CD14-positive monocyte (primary cell): ENCODE results near the gene GALT. TPM values are rescaled to one million over a fixed set of nuclear protein-coding genes. Genes with fewer than 3 reads are reported as not detected.
A peak's percentile ranks its signal among the peaks of the same experiment; 100 is the strongest.

ENCODE experiments used
- DNase-seq, 3 donors: peaks; one replicate each; pipeline ENCODE4 v3.0.0-alpha.2; 2011 to 2022
- H2AFZ ChIP-seq: 2 replicates; pipeline ENCODE4 v1.6.0; 2012; ENCODE audit warnings: mild to moderate bottlenecking, low read depth, low read length, inconsistent platforms; ENCODE audit not compliant: insufficient read depth, poor library complexity, severe bottlenecking
- H3K27ac ChIP-seq, 2 donors: 1 replicate in 1 of 2; 2 replicates in 1 of 2; pipeline ENCODE4 v1.5.1; 2012 to 2013; ENCODE audit warnings: low read length in 2 of 2, control low read depth in 1 of 2, inconsistent platforms in 1 of 2, low read depth in 1 of 2, mild to moderate bottlenecking in 1 of 2
- H3K27me3 ChIP-seq, 2 donors: one replicate each; pipeline versions ENCODE4 v1.6.0 to v1.6.1; 2011 to 2013; ENCODE audit warnings: low read length in 2 of 2; ENCODE audit not compliant: control insufficient read depth in 2 of 2, insufficient read depth in 2 of 2
- H3K36me3 ChIP-seq, 2 donors: replicated peaks in 1 of 2; 1 replicate in 1 of 2; 2 replicates in 1 of 2; pipeline versions ENCODE4 v1.5.1 to v1.6.1; 2012 to 2013; ENCODE audit warnings: low read length in 2 of 2, control low read depth in 1 of 2, inconsistent platforms in 1 of 2, mild to moderate bottlenecking in 1 of 2; ENCODE audit not compliant: insufficient read depth in 2 of 2, control insufficient read depth in 1 of 2
- H3K4me1 ChIP-seq, 2 donors: 1 replicate in 1 of 2; 2 replicates in 1 of 2; pipeline versions ENCODE4 v1.5.1 to v1.6.1; 2012 to 2013; ENCODE audit warnings: low read length in 2 of 2, control low read depth in 1 of 2, inconsistent platforms in 1 of 2, mild to moderate bottlenecking in 1 of 2, moderate library complexity in 1 of 2; ENCODE audit not compliant: insufficient read depth in 2 of 2, control insufficient read depth in 1 of 2
- H3K4me2 ChIP-seq: replicated peaks from 2 replicates; pipeline ENCODE3; 2012; ENCODE audit warnings: low read length, moderate library complexity, mild to moderate bottlenecking; ENCODE audit not compliant: poor library complexity, severe bottlenecking; ENCODE audit errors: extremely low read depth
- H3K4me3 ChIP-seq, 3 experiments: fragments of 200-600 bp in 1 of 3; sonication (generic) in 1 of 3; replicated peaks in 1 of 3; 1 replicate in 2 of 3; 2 replicates in 1 of 3; pipeline ENCODE4 v1.5.1; 2011 to 2013; ENCODE audit warnings: low read length in 3 of 3, mild to moderate bottlenecking in 3 of 3, control low read depth in 2 of 3, low read depth in 2 of 3, inconsistent platforms in 1 of 3, moderate library complexity in 1 of 3
- H3K79me2 ChIP-seq: 2 replicates; pipeline ENCODE4 v1.6.0; 2012; ENCODE audit warnings: mild to moderate bottlenecking, control low read depth, inconsistent platforms, low read length, moderate library complexity; ENCODE audit not compliant: insufficient read depth
- H3K9ac ChIP-seq: 2 replicates; pipeline ENCODE4 v1.6.0; 2017; ENCODE audit warnings: low read length, mild to moderate bottlenecking; ENCODE audit not compliant: insufficient read depth, poor library complexity, severe bottlenecking
- H3K9me3 ChIP-seq, 2 donors: replicated peaks in 1 of 2; 1 replicate in 1 of 2; 2 replicates in 1 of 2; pipeline versions ENCODE4 v1.5.1 to v1.6.1; 2012 to 2013; ENCODE audit warnings: low read length in 2 of 2, control low read depth in 1 of 2; ENCODE audit not compliant: control insufficient read depth in 1 of 2, insufficient read depth in 1 of 2
- H4K20me1 ChIP-seq: 2 replicates; pipeline ENCODE4 v1.6.0; 2012; ENCODE audit warnings: mild to moderate bottlenecking, low read length, control low read depth, moderate library complexity; ENCODE audit not compliant: insufficient read depth
- H3K27ac Mint-ChIP-seq, 7 donors: one replicate each; pipeline ENCODE4 v1.8.0; 2020; ENCODE audit warnings: mild to moderate bottlenecking in 7 of 7, mixed read lengths in 7 of 7, moderate library complexity in 6 of 7, inconsistent platforms in 2 of 7
- H3K27me3 Mint-ChIP-seq, 3 donors: one replicate each; pipeline ENCODE4 v1.8.0; 2021 to 2022; ENCODE audit warnings: low read depth in 3 of 3, mild to moderate bottlenecking in 3 of 3, mixed read lengths in 3 of 3, moderate library complexity in 3 of 3, inconsistent platforms in 1 of 3
- H3K36me3 Mint-ChIP-seq, 2 donors: one replicate each; pipeline ENCODE4 v1.8.0; 2020; ENCODE audit warnings: mixed read lengths in 2 of 2, inconsistent platforms in 1 of 2, mild to moderate bottlenecking in 1 of 2
- H3K4me1 Mint-ChIP-seq: one replicate; pipeline ENCODE4 v1.8.0; 2020; ENCODE audit warnings: mild to moderate bottlenecking, mixed read lengths
- H3K4me3 Mint-ChIP-seq, 2 donors: one replicate each; pipeline ENCODE4 v1.8.0; 2020; ENCODE audit warnings: mild to moderate bottlenecking in 2 of 2, mixed read lengths in 2 of 2, moderate library complexity in 1 of 2
- H3K9me3 Mint-ChIP-seq, 7 donors: one replicate each; pipeline ENCODE4 v1.8.0; 2020 to 2022; ENCODE audit warnings: mixed read lengths in 7 of 7, mild to moderate bottlenecking in 6 of 7, moderate library complexity in 6 of 7, inconsistent platforms in 2 of 7
- CTCF ChIP-seq: fragments of 200-600 bp; IDR thresholded peaks from one replicate; pipeline ENCODE4 v1.8.0; 2022; ENCODE audit warnings: antibody characterized with exemption, mild to moderate bottlenecking
- WGBS: methylation state at CpG from one replicate; pipeline ENCODE4 v1.1.5; 2013; ENCODE audit warnings: missing lambda C conversion rate; ENCODE audit not compliant: insufficient coverage; 5-methylcytosine and 5-hydroxymethylcytosine counted together
- intact Hi-C, 2 donors: fragments of 100-400 bp; cut with micrococcal nuclease; formaldehyde crosslinking; loops; one replicate each; pipeline versions ENCODE4 v1.15.0 to v1.15.1; 2023
- polyA plus RNA-seq, 3 donors: library from polyadenylated mRNA; depleted of rRNA in 1 of 3; unstranded in 2 of 3; stranded (reverse) in 1 of 3; fragments of 300-500 nt in 2 of 3; fragments of >200 nt in 1 of 3; fragmentation: Illumina TruSeq in 2 of 3; gene quantifications; 1 replicate in 2 of 3; 2 replicates in 1 of 3; pipeline ENCODE4 v1.2.3, GENCODE V29; 2012 to 2021

The GALT gene
- polyA plus RNA-seq, 3 donors, result 25.6 to 103 (median 26.9) TPM

GRCh38 chr9:34651321-34651720, 4.8 kb downstream of the GALT start:
- peaks cover 41% of the 10 kb centered on the region for H3K4me1 Mint-ChIP-seq

GRCh38 chr9:34651876-34652601, 5.6 kb downstream of the GALT start, which contains the start of gene IL11RA:
IL11RA (plus strand) TSS chr9:34652185; CDS start chr9:34655218, 3,033 bp downstream.
- H3K9ac ChIP-seq, result no peak within 1 kb of the TSS
- H3K36me3 ChIP-seq, result peaks cover 18 to 30% of the 10 kb centered on the region in 2 donors
- intact Hi-C loops, result no loop called here
- WGBS, result 37% methylated on average over 19 of the region's 24 CpGs
- H4K20me1 ChIP-seq, result peaks cover 11% of the 10 kb centered on the region
- peak; percentile 32 to 64 (median 41) for DNase-seq
- H3K4me3 ChIP-seq, result peak within 1 kb of the TSS in 1 of 3 experiments; percentile 42
- H3K9me3 ChIP-seq, result no peaks in the 10 kb centered on the region
- no peak for TF ChIP-seq CTCF
- Mint-ChIP-seq H3K27ac (peak within 1 kb of the TSS in 2 of 7 donors; percentile 1 to 26), H3K4me1 (peaks cover 37% of the 10 kb centered on the region), H3K9me3 (peaks cover 0 to 4% (median 0%) of the 10 kb centered on the region in 7 donors), H3K27me3 (peaks cover 6 to 14% (median 8%) of the 10 kb centered on the region in 3 donors), H3K4me3 (peak within 1 kb of the TSS; percentile 54 to 72), H3K36me3 (peaks cover 34 to 44% of the 10 kb centered on the region in 2 donors)
- peak within 1 kb of the TSS; percentile 50 for H2AFZ ChIP-seq
- H3K4me1 ChIP-seq, result peaks cover 15 to 20% of the 10 kb centered on the region in 2 donors
- peak within 1 kb of the TSS; percentile 46 for H3K4me2 ChIP-seq
- no peaks in the 10 kb centered on the region for H3K27me3 ChIP-seq
- no peak within 1 kb of the TSS for H3K27ac ChIP-seq
- peaks cover 2% of the 10 kb centered on the region for H3K79me2 ChIP-seq

More at GRCh38 chr9:34651321-34651720, 4.8 kb downstream of the GALT start:
- no peak for DNase-seq
- Histone ChIP-seq H3K79me2 (peaks cover 4% of the 10 kb centered on the region), H3K9me3 (no peaks in the 10 kb centered on the region), H3K36me3 (peaks cover 18 to 30% of the 10 kb centered on the region in 2 donors), H3K4me2 (no peak overlapping the region), H3K9ac (no peak overlapping the region), H4K20me1 (peaks cover 14% of the 10 kb centered on the region), H2AFZ (no peak overlapping the region), H3K27me3 (no peaks in the 10 kb centered on the region), H3K4me1 (peaks cover 17 to 25% of the 10 kb centered on the region in 2 donors), H3K4me3 (no peak overlapping the region), H3K27ac (no peak overlapping the region)
- TF ChIP-seq CTCF, result no peak
- H3K4me3 Mint-ChIP-seq, result no peak overlapping the region
- peaks cover 6 to 14% (median 8%) of the 10 kb centered on the region in 3 donors for H3K27me3 Mint-ChIP-seq
- peaks cover 34 to 44% of the 10 kb centered on the region in 2 donors for H3K36me3 Mint-ChIP-seq
- 100% methylated on average over 1 of the region's 4 CpGs for WGBS
- intact Hi-C loops, result no loop called here
- peaks cover 0 to 4% (median 0%) of the 10 kb centered on the region in 7 donors for H3K9me3 Mint-ChIP-seq
- H3K27ac Mint-ChIP-seq, result no peak overlapping the region
